Measurements from ENCODE around the gene DDOST. TPM values are rescaled to one million over a fixed set of nuclear protein-coding genes. Genes with fewer than 3 reads are reported as not detected.
A peak's percentile ranks its signal among the peaks of the same experiment; 100 is the strongest.

The DDOST gene
- total and polyA plus RNA-seq, 2 donors from 2014 or later, result 146 to 206 TPM

DNA sequence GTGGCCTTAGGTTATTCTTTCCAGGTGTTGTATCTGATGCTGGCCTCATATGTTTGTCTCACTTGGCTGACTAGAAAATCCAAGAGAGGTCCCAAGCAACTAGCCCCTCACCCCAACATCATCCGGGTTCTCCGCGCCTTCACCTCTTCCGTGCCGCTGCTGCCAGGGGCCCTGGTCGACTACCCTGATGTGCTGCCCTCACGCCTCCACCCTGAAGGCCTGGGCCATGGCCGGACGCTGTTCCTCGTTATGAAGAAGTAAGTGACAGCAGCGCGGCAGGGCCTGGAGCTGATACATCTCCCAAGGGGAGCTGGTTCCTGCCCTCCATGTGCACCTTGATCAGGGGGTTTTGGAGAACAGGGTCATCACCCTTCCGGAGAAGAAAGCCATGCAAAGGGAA lies 16.8 kb downstream of the DDOST start:
- no peak for DNase-seq
- no peak overlapping the region for H3K27ac ChIP-seq (ENCODE audit: low read depth in 2 of 2, low read length in 2 of 2)
- TF ChIP-seq, protein P1, sequence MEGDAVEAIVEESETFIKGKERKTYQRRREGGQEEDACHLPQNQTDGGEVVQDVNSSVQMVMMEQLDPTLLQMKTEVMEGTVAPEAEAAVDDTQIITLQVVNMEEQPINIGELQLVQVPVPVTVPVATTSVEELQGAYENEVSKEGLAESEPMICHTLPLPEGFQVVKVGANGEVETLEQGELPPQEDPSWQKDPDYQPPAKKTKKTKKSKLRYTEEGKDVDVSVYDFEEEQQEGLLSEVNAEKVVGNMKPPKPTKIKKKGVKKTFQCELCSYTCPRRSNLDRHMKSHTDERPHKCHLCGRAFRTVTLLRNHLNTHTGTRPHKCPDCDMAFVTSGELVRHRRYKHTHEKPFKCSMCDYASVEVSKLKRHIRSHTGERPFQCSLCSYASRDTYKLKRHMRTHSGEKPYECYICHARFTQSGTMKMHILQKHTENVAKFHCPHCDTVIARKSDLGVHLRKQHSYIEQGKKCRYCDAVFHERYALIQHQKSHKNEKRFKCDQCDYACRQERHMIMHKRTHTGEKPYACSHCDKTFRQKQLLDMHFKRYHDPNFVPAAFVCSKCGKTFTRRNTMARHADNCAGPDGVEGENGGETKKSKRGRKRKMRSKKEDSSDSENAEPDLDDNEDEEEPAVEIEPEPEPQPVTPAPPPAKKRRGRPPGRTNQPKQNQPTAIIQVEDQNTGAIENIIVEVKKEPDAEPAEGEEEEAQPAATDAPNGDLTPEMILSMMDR (IDR thresholded peaks at IDR 0.05; ENCODE audit: borderline replicate concordance, extremely low read depth, insufficient read depth), result no peak
- H3K9ac ChIP-seq (ENCODE audit: low read length in 3 of 3), result no peak overlapping the region
- H3K9me3 ChIP-seq (ENCODE audit: control insufficient read depth in 2 of 3, insufficient read depth in 1 of 3, low read length in 3 of 3), result no peaks in the 10 kb centered on the region
- intact Hi-C loops (cut with DNase I), result no loop called here
- no peaks in the 10 kb centered on the region for H3K27me3 ChIP-seq (ENCODE audit: control insufficient read depth, insufficient read depth, low read length)
- FAIRE-seq, result no peak
- H3K4me1 ChIP-seq (ENCODE audit: control insufficient read depth in 2 of 3, insufficient read depth in 2 of 3, low read depth in 1 of 3, low read length in 3 of 3), result no peaks in the 10 kb centered on the region
- H3K36me3 ChIP-seq (ENCODE audit: control insufficient read depth in 2 of 3, insufficient read depth in 3 of 3, low read length in 3 of 3), result peaks cover 7 to 50% (median 49%) of the 10 kb centered on the region in 3 donors
- no peak overlapping the region for H3K4me3 ChIP-seq (ENCODE audit: low read length in 3 of 3)

DNA sequence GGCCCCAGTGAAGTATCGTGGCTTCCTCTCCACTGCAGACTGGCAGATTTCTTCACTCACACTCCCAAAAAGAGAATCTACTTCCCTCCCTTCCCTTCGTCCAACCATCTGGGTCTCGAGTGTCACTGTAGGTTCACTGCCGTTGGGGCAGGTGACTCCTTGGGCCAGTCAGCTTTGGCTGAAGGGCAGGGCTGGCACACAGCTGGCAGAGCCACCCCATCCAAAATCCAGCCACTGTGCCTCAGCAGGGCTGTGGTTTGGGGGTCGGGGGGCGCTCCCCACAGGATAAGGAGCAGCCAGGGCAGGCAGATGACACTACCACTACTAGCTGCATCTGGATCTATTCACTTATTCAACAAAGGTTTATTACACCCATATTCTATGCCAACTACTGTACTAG lies 18.1 kb downstream of the DDOST start:
- intact Hi-C loops (cut with DNase I), result no loop called here
- H3K36me3 ChIP-seq (ENCODE audit: control insufficient read depth in 2 of 3, insufficient read depth in 3 of 3, low read length in 3 of 3), result peaks cover 8 to 49% (median 41%) of the 10 kb centered on the region in 3 donors
- FAIRE-seq, result no peak

DNA sequence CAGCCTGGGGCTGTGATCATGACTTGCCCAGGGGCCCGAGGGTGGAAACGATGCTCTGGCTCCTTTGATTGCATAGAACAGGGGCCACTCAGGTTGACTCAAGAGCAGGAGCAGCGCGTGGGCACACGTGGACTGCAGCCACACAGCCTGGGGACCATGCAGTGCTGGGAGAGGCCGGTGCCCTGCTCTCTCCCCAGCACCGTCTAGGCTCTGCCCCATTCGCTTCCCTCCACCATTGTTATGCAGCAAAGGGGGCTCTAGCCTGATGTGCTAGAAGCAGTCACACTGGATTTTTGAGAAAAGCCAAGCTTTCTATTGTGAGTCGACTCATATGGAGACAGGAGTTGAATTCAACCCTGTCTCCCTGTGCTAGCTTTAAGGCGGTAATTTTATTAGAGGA lies 19.2 kb downstream of the DDOST start:
- Histone ChIP-seq H3K9ac (ENCODE audit: low read length in 3 of 3) (no peak overlapping the region), H3K27ac (ENCODE audit: low read depth in 2 of 2, low read length in 2 of 2) (no peak overlapping the region), H3K9me3 (ENCODE audit: control insufficient read depth in 2 of 3, insufficient read depth in 1 of 3, low read length in 3 of 3) (no peaks in the 10 kb centered on the region), H3K4me3 (ENCODE audit: low read length in 3 of 3) (no peak overlapping the region), H3K36me3 (ENCODE audit: control insufficient read depth in 2 of 3, insufficient read depth in 3 of 3, low read length in 3 of 3) (peaks cover 8 to 60% (median 47%) of the 10 kb centered on the region in 3 donors), H3K4me1 (ENCODE audit: control insufficient read depth in 2 of 3, insufficient read depth in 2 of 3, low read depth in 1 of 3, low read length in 3 of 3) (no peaks in the 10 kb centered on the region), H3K27me3 (ENCODE audit: control insufficient read depth, insufficient read depth, low read length) (no peaks in the 10 kb centered on the region)
- intact Hi-C loops (cut with DNase I), result no loop called here
- TF ChIP-seq, protein P1 (IDR thresholded peaks at IDR 0.05; ENCODE audit: borderline replicate concordance, extremely low read depth, insufficient read depth), result no peak
- FAIRE-seq (no peak), DNase-seq (no peak)

More for the DNA sequence above, 18.1 kb downstream of the DDOST start:
- Histone ChIP-seq H3K27ac (ENCODE audit: low read depth in 2 of 2, low read length in 2 of 2) (no peak overlapping the region), H3K4me3 (ENCODE audit: low read length in 3 of 3) (no peak overlapping the region), H3K4me1 (ENCODE audit: control insufficient read depth in 2 of 3, insufficient read depth in 2 of 3, low read depth in 1 of 3, low read length in 3 of 3) (no peaks in the 10 kb centered on the region), H3K9me3 (ENCODE audit: control insufficient read depth in 2 of 3, insufficient read depth in 1 of 3, low read length in 3 of 3) (no peaks in the 10 kb centered on the region), H3K9ac (ENCODE audit: low read length in 3 of 3) (no peak overlapping the region), H3K27me3 (ENCODE audit: control insufficient read depth, insufficient read depth, low read length) (no peaks in the 10 kb centered on the region)
- TF ChIP-seq, protein P1 (IDR thresholded peaks at IDR 0.05; ENCODE audit: borderline replicate concordance, extremely low read depth, insufficient read depth), result no peak
- no peak for DNase-seq

DNA sequence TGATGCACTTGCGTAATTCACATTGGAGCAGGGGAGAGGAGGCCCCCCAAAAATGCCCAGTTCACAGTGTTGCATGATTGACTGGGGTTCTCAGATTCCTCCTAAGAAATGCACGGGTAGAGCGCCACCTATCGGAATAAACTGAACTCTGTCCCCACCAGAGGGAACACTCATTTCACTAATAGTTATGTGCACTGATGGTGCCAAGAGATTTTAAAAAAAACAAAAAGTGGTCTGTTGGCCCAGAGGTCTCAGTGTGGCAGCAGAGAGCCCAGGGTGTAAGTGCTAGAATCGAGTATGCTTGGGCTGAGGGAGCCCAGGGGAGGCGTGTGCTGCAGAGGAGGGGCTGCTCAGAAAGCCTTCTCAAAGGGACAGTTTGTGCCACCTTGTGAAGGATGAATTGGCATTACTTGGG lies 21.0 kb downstream of the DDOST start:
- no peak for FAIRE-seq
- intact Hi-C loops (cut with DNase I), result no loop called here
- peak in 3 of 5 donors; percentile 50 to 71 (median 60) for DNase-seq

More for the DNA sequence above, 21.0 kb downstream of the DDOST start:
- Histone ChIP-seq H3K9ac (ENCODE audit: low read length in 3 of 3) (no peak overlapping the region), H3K36me3 (ENCODE audit: control insufficient read depth in 2 of 3, insufficient read depth in 3 of 3, low read length in 3 of 3) (peaks cover 8 to 57% (median 47%) of the 10 kb centered on the region in 3 donors), H3K4me1 (ENCODE audit: control insufficient read depth in 2 of 3, insufficient read depth in 2 of 3, low read depth in 1 of 3, low read length in 3 of 3) (no peaks in the 10 kb centered on the region), H3K4me3 (ENCODE audit: low read length in 3 of 3) (no peak overlapping the region), H3K27ac (ENCODE audit: low read depth in 2 of 2, low read length in 2 of 2) (no peak overlapping the region), H3K9me3 (ENCODE audit: control insufficient read depth in 2 of 3, insufficient read depth in 1 of 3, low read length in 3 of 3) (no peaks in the 10 kb centered on the region), H3K27me3 (ENCODE audit: control insufficient read depth, insufficient read depth, low read length) (no peaks in the 10 kb centered on the region)
- TF ChIP-seq, protein P1 (IDR thresholded peaks at IDR 0.05; ENCODE audit: borderline replicate concordance, extremely low read depth, insufficient read depth), result peak; percentile 78

Data from kidney (tissue), 14 donors.